ENCODE data around the gene OSM.

GRCh38 chr22:30224161-30224857 is 42.3 kb downstream of the OSM start:
- TF ChIP-seq CTCF (optimal IDR thresholded peaks at IDR 0.05 in 1 of 3, IDR thresholded peaks at IDR 0.05 in 1 of 3, conservative IDR thresholded peaks at IDR 0.05 in 1 of 3; ENCODE audit: extremely low read depth in 1 of 3, insufficient read depth in 2 of 3, low read length in 3 of 3) (peak in 2 of 3 experiments; percentile 28 to 36), EZH2 (IDR thresholded peaks at IDR 0.05; ENCODE audit: low read length) (no peak)
